Breast epithelium (tissue), 3 donors: ENCODE data around the gene DNAH9.

Experiments used
- POLR2A ChIP-seq: fragments of 450-650 bp; IDR thresholded peaks from one replicate; pipeline ENCODE4 v1.6.1; 2016; ENCODE audit warnings: antibody characterized with exemption, mild to moderate bottlenecking, moderate library complexity
- TF ChIP-seq, protein P1 (sequence below), 3 donors: fragments of 450-650 bp; IDR thresholded peaks; one replicate each; pipeline ENCODE4 v1.5.1; 2016 to 2017; ENCODE audit warnings: antibody characterized with exemption in 3 of 3, mild to moderate bottlenecking in 3 of 3, moderate library complexity in 3 of 3

DNA sequence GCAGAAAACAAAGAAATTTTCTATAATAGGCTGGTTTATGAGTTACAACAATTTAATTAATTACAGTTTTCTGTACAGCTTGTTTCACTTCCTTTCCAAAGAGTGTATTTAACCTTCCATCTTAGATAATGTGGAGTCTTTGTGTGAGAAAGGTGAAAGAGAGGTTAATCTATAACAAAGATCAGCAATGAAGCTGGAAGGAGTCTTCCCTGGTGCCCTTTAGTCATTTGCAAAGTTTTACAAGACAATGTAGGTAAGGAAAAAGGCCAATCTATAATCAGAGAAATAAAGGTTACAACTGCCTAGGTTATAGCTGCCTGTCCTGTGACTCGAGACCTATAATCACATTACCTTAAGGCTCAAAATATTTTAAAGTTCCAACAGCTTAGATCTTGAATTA is 257.0 kb downstream of the DNAH9 start:
- no peak for TF ChIP-seq POLR2A
- TF ChIP-seq, protein P1, sequence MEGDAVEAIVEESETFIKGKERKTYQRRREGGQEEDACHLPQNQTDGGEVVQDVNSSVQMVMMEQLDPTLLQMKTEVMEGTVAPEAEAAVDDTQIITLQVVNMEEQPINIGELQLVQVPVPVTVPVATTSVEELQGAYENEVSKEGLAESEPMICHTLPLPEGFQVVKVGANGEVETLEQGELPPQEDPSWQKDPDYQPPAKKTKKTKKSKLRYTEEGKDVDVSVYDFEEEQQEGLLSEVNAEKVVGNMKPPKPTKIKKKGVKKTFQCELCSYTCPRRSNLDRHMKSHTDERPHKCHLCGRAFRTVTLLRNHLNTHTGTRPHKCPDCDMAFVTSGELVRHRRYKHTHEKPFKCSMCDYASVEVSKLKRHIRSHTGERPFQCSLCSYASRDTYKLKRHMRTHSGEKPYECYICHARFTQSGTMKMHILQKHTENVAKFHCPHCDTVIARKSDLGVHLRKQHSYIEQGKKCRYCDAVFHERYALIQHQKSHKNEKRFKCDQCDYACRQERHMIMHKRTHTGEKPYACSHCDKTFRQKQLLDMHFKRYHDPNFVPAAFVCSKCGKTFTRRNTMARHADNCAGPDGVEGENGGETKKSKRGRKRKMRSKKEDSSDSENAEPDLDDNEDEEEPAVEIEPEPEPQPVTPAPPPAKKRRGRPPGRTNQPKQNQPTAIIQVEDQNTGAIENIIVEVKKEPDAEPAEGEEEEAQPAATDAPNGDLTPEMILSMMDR (IDR thresholded peaks at IDR 0.05), result no peak
